Measurements from ENCODE around the gene ZSWIM1.

GRCh38 chr20:45883100-45883469, 2.1 kb downstream of the ZSWIM1 start:
- no peak for TF ChIP-seq EZH2 (IDR thresholded peaks at IDR 0.05; ENCODE audit: borderline replicate concordance, low read depth, low read length, poor library complexity, severe bottlenecking)
- no peak for TF ChIP-seq CTCF (conservative IDR thresholded peaks at IDR 0.05; ENCODE audit: low read depth, low read length)

Measured in A673 (cell line).